ENCODE results near the gene NDUFS2.
"Not testable (repeated sequence)": the region's sequence is repeated elsewhere in the genome, so short reads cannot be mapped to it uniquely, and the experiment has no call there.

Gene NDUFS2

DNA sequence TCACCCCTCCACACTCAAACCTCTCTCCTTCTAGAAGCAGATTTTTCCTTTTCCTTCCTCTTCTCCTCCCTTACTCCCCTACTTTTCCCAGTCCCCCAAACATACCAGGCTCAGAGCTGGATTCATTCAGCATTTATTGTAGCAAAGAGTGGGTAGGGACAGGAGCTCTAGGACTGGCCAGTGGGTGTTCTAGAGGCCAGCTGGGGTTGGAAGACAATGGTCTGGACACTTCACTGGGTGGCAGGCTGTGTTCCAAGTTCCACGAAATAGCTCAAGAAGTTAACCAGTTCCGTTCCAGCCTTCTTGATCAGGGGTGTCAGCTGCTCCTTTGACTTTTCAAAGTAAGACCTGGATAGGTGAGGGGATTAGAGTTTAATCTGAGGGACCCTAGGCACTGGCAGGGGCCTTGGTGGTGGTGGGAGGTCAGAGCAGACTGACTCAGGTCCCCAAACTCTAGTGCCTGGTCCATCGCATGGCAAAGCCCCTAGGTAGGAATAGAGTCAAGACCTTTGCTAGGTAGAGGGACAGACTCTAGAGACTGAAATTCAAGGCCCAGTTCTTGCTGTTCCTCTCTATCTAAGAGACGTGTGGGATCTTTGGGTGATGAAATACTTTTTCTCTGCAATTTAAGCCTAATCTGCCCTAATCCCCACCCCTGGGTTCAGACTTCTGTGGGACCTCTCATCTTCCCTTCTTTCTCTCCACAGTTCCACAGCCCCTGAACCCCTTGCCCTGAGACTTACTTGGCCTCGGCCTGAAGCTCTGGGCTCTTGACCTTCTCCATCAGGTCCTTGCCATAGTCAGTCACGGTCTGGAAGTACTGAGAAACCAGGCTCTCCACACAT is 20.2 kb downstream of the NDUFS2 start (continued):
- TF ChIP-seq SNAI2 (CRISPR knock-in tag; IDR thresholded peaks at IDR 0.05) (no peak), CSDC2 (CRISPR knock-in tag; IDR thresholded peaks at IDR 0.05) (no peak), ISL1 (CRISPR knock-in tag; IDR thresholded peaks at IDR 0.05) (no peak), ZNF70 (CRISPR knock-in tag; IDR thresholded peaks at IDR 0.05) (no peak), BACH2 (CRISPR knock-in tag; IDR thresholded peaks at IDR 0.05; ENCODE audit: borderline replicate concordance) (no peak), RARB (CRISPR knock-in tag; IDR thresholded peaks at IDR 0.05) (no peak), ESRRG (CRISPR knock-in tag; IDR thresholded peaks at IDR 0.05) (no peak), PPARA (CRISPR knock-in tag; IDR thresholded peaks at IDR 0.05; ENCODE audit: borderline replicate concordance) (no peak), ZNF8 (CRISPR knock-in tag; IDR thresholded peaks at IDR 0.05) (no peak)
- TF ChIP-seq, protein P1, sequence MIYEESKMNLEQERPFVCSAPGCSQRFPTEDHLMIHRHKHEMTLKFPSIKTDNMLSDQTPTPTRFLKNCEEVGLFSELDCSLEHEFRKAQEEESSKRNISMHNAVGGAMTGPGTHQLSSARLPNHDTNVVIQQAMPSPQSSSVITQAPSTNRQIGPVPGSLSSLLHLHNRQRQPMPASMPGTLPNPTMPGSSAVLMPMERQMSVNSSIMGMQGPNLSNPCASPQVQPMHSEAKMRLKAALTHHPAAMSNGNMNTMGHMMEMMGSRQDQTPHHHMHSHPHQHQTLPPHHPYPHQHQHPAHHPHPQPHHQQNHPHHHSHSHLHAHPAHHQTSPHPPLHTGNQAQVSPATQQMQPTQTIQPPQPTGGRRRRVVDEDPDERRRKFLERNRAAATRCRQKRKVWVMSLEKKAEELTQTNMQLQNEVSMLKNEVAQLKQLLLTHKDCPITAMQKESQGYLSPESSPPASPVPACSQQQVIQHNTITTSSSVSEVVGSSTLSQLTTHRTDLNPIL (CRISPR knock-in tag; IDR thresholded peaks at IDR 0.05; ENCODE audit: low read depth), result no peak

DNA sequence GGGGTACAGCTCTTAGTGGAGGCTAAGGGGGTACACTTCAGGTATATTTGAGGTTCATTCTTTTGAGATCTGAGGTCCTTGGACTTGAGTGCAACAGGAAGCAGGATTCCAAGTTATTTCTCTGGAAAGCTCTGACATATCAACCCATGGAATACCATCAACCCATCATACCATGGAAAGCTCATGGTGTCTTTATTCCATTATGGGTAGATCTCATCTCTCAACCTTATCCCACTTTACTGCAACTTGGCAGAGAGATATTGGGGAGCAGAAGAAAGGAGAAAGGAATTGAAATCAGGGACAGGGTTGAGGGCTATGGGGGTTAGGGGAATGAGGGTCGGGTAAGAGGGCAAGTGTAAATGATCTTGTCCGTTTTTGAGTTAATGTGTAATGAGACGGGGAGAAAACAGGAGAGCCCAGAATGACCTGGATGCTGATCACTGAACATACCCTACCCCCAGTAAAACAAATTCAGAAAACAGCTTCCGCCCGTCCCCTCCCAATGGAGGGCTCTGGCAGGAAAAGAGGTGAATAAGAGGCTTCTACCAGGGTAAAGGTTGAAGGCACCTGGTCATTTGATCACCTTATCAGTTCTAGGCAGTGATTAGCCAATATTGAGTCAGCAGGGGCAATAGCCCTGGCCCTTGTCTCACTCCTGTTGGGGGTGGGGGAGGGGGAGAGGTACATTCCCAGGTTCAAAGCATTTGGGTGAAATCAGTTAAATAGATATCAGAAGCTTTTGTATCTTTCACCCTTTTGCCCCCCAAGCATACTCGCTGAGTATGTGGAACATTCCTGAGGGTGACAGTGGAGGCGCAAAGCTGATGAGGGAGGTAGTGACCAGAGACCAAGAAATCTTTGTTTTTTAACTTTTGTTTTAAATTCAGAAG is 21.9 kb downstream of the NDUFS2 start:
- no peak for TF ChIP-seq TCF4 (CRISPR knock-in tag; IDR thresholded peaks at IDR 0.05; ENCODE audit: borderline replicate concordance)
- ATAC-seq, result no peak

DNA sequence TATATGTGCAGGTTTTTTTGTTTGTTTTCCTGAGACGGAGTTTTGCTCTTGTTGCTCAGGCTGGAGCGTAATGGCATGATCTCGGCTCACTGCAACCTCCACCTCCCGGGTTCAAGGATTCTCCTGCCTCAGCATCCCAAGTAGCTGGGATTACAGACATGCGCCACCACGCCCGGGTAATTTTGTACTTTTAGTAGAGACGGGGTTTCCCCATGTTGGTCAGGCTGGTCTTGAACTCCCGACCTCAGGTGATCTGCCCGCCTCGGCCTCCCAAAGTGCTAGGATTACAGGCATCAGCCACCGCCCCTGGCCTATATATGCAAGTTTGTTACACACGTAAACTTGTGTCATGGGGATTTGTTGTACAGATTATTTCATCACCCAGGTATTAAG is 22.5 kb downstream of the NDUFS2 start:
- not testable (repeated sequence) for ATAC-seq

DNA sequence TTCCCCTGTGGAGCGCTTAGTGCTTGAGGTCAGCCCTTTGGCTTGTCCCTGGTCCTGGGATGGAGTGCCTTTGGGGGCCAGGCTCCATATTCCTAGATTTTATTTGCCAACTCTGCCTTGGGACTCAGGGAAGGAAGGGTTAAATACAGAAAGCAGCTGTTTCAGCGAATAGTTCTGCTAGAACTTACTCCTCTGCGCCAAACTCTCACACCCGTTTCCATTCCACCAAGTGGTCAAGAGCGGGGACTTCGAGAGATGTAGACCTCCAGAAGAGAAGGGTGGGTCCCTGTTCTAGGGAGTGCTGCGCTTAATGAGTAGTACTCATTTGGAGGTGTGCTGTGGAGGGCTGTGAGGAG is 23.0 kb downstream of the NDUFS2 start:
- TF ChIP-seq TOX (CRISPR knock-in tag; IDR thresholded peaks at IDR 0.05; ENCODE audit: borderline replicate concordance) (no peak), RARB (CRISPR knock-in tag; IDR thresholded peaks at IDR 0.05) (0 out of 2 replicates have a peak, but pooled peaks have one; percentile 6)
- peak; percentile 12 for ATAC-seq

DNA sequence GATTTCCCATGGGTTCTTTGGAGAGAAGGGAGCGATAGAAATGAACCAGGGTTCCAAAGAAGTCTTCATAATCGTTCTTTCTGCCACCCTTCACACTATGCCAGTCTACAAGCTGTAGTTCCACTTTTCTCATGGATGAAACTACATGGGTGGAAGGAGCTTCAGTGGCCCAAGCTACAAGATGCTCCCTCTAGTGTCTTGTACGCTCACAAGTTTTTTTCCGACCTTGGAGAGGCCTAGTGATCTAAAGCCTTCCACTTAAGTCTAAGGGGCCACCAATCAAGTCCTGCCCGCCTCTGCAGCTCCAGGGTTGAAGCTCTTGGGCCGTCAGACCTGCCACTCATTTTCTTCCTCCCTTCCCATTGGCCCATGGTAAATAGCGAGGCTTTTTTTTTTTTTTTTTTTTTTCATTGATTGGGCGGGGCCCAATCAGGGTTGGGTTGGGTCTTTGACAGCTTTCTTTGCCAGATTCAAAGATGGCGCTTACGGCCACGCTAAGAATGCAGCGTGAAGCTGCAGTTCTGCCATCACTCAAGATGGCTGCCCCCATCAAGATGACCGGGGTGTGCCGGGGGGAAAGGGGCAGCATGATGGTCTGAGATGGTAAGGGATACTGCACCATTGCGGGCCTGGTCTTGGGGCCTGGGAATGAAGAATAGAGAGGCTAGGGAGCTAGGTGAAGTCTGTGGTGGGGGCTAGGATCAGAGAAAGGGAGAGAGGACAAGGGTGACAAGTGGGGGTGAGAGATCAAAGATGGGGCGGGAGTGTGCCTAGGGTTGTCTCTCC is 23.6 kb downstream of the NDUFS2 start, which contains the start of gene TOMM40L:
TOMM40L (plus strand) TSS at position 527 of the 786 bp plus-strand sequence. CDS start 430 bp downstream, outside the sequence.
- ATAC-seq, result peak; percentile 97
- TF ChIP-seq ZC3H10 (CRISPR knock-in tag; IDR thresholded peaks at IDR 0.05), result peak; percentile 14; the same call in 1 of the 2 replicates
- TF ChIP-seq, protein P2, sequence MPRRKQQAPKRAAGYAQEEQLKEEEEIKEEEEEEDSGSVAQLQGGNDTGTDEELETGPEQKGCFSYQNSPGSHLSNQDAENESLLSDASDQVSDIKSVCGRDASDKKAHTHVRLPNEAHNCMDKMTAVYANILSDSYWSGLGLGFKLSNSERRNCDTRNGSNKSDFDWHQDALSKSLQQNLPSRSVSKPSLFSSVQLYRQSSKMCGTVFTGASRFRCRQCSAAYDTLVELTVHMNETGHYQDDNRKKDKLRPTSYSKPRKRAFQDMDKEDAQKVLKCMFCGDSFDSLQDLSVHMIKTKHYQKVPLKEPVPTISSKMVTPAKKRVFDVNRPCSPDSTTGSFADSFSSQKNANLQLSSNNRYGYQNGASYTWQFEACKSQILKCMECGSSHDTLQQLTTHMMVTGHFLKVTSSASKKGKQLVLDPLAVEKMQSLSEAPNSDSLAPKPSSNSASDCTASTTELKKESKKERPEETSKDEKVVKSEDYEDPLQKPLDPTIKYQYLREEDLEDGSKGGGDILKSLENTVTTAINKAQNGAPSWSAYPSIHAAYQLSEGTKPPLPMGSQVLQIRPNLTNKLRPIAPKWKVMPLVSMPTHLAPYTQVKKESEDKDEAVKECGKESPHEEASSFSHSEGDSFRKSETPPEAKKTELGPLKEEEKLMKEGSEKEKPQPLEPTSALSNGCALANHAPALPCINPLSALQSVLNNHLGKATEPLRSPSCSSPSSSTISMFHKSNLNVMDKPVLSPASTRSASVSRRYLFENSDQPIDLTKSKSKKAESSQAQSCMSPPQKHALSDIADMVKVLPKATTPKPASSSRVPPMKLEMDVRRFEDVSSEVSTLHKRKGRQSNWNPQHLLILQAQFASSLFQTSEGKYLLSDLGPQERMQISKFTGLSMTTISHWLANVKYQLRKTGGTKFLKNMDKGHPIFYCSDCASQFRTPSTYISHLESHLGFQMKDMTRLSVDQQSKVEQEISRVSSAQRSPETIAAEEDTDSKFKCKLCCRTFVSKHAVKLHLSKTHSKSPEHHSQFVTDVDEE (CRISPR knock-in tag; IDR thresholded peaks at IDR 0.05), result peak; percentile 35; the same call in 1 of the 2 replicates
- 0 out of 2 replicates have a peak, but pooled peaks have one; percentile 1 for TF ChIP-seq RARB (CRISPR knock-in tag; IDR thresholded peaks at IDR 0.05)
- no peak for TF ChIP-seq ZNF70 (CRISPR knock-in tag; IDR thresholded peaks at IDR 0.05)

DNA sequence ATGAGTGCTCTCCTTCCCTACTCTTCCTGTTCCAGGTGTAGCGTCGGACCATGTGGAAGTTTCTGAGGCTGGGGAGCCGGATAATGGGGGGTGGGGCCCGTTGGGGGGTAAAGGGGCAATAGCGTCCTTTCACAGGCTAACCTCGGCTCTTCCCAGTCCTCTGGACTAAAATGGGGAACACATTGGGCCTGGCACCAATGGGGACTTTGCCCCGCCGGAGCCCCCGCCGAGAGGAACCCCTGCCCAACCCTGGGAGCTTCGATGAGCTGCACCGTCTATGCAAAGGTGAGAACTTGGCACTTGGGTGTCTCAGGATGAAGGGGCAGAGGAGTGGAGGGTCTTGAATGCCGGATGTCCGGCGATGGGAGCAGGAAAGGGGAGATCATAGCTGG is 24.1 kb downstream of the NDUFS2 start:
- no peak for ATAC-seq

More for the DNA sequence above, 24.1 kb downstream of the NDUFS2 start:
- TF ChIP-seq ZFP30 (CRISPR knock-in tag; IDR thresholded peaks at IDR 0.05), result no peak
- TF ChIP-seq, protein P3, sequence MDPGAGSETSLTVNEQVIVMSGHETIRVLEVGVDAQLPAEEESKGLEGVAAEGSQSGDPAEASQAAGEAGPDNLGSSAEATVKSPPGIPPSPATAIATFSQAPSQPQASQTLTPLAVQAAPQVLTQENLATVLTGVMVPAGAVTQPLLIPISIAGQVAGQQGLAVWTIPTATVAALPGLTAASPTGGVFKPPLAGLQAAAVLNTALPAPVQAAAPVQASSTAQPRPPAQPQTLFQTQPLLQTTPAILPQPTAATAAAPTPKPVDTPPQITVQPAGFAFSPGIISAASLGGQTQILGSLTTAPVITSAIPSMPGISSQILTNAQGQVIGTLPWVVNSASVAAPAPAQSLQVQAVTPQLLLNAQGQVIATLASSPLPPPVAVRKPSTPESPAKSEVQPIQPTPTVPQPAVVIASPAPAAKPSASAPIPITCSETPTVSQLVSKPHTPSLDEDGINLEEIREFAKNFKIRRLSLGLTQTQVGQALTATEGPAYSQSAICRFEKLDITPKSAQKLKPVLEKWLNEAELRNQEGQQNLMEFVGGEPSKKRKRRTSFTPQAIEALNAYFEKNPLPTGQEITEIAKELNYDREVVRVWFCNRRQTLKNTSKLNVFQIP (CRISPR knock-in tag; IDR thresholded peaks at IDR 0.05; ENCODE audit: borderline replicate concordance, low read depth), result no peak

Data from SK-N-SH treated with all-trans-retinoic acid at 6 μM for 48 hours (cell line).